ENCODE results near the gene TRIM67.
A peak's percentile ranks its signal among the peaks of the same experiment; 100 is the strongest.

TRIM67 gene

GRCh38 chr1:231240883-231241735 is 79.3 kb downstream of the TRIM67 start, which contains the start of gene GNPAT:
TSS of gene GNPAT (plus strand) at chr1:231241212. CDS start at chr1:231241379, 167 bp downstream.
- no peaks in the 10 kb centered on the region for H3K9me3 Mint-ChIP-seq

GRCh38 chr1:231241750-231242149 is 79.9 kb downstream of the TRIM67 start:
- Mint-ChIP-seq H3K27me3 (no peaks in the 10 kb centered on the region), H3K27ac (peak overlapping the region; percentile 100), H3K4me1 (peaks cover 77% of the 10 kb centered on the region), H3K36me3 (peaks cover 31% of the 10 kb centered on the region), H3K4me3 (peak overlapping the region; percentile 98), H3K9me3 (no peaks in the 10 kb centered on the region)
- no peak for ATAC-seq

More at GRCh38 chr1:231240883-231241735, 79.3 kb downstream of the TRIM67 start, which contains the start of gene GNPAT:
- peaks cover 37% of the 10 kb centered on the region for H3K36me3 Mint-ChIP-seq
- peak within 1 kb of the TSS; percentile 98 for H3K4me3 Mint-ChIP-seq
- peak; percentile 99 for ATAC-seq
- H3K4me1 Mint-ChIP-seq = peaks cover 80% of the 10 kb centered on the region
- no peaks in the 10 kb centered on the region for H3K27me3 Mint-ChIP-seq
- peak within 1 kb of the TSS; percentile 100 for H3K27ac Mint-ChIP-seq

- peaks cover 77% of the 10 kb centered on the region for H3K4me1 Mint-ChIP-seq
- H3K4me3 Mint-ChIP-seq = peak overlapping the region; percentile 98
- peaks cover 31% of the 10 kb centered on the region for H3K36me3 Mint-ChIP-seq
- H3K9me3 Mint-ChIP-seq = no peaks in the 10 kb centered on the region
- peak overlapping the region; percentile 100 for H3K27ac Mint-ChIP-seq
- H3K27me3 Mint-ChIP-seq = no peaks in the 10 kb centered on the region
- ATAC-seq = no peak
These were observed 80.8 kb downstream of the TRIM67 start for GRCh38 chr1:231242516-231243198.

- H3K36me3 Mint-ChIP-seq = peaks cover 45% of the 10 kb centered on the region
- no peak overlapping the region for H3K4me3 Mint-ChIP-seq
- peaks cover 34% of the 10 kb centered on the region for H3K4me1 Mint-ChIP-seq
- ATAC-seq = no peak
- H3K9me3 Mint-ChIP-seq = no peaks in the 10 kb centered on the region
- no peaks in the 10 kb centered on the region for H3K27me3 Mint-ChIP-seq
- H3K27ac Mint-ChIP-seq = no peak overlapping the region
These were observed 86.9 kb downstream of the TRIM67 start for GRCh38 chr1:231248778-231249177.

- H3K27me3 Mint-ChIP-seq = no peaks in the 10 kb centered on the region
These were observed 90.5 kb downstream of the TRIM67 start for GRCh38 chr1:231252336-231252735.

GRCh38 chr1:231260351-231260750 is 98.5 kb downstream of the TRIM67 start:
- Mint-ChIP-seq H3K36me3 (peaks cover 79% of the 10 kb centered on the region), H3K27ac (no peak overlapping the region), H3K4me3 (no peak overlapping the region), H3K27me3 (no peaks in the 10 kb centered on the region), H3K9me3 (peaks cover 14% of the 10 kb centered on the region), H3K4me1 (no peaks in the 10 kb centered on the region)
- ATAC-seq = no peak

More at GRCh38 chr1:231252336-231252735, 90.5 kb downstream of the TRIM67 start:
- H3K4me3 Mint-ChIP-seq = no peak overlapping the region
- no peak overlapping the region for H3K27ac Mint-ChIP-seq
- peaks cover 65% of the 10 kb centered on the region for H3K36me3 Mint-ChIP-seq
- ATAC-seq = no peak
- H3K9me3 Mint-ChIP-seq = peaks cover under 1% of the 10 kb centered on the region
- H3K4me1 Mint-ChIP-seq = peaks cover 9% of the 10 kb centered on the region

- no peaks in the 10 kb centered on the region for H3K4me1 Mint-ChIP-seq
- ATAC-seq = no peak
- no peaks in the 10 kb centered on the region for H3K27me3 Mint-ChIP-seq
- no peak overlapping the region for H3K27ac Mint-ChIP-seq
- H3K9me3 Mint-ChIP-seq = no peaks in the 10 kb centered on the region
- peaks cover 77% of the 10 kb centered on the region for H3K36me3 Mint-ChIP-seq
- H3K4me3 Mint-ChIP-seq = no peak overlapping the region
These were observed 102.8 kb downstream of the TRIM67 start for GRCh38 chr1:231264642-231265041.

- no peaks in the 10 kb centered on the region for H3K4me1 Mint-ChIP-seq
- peaks cover 77% of the 10 kb centered on the region for H3K36me3 Mint-ChIP-seq
- ATAC-seq = no peak
- H3K27me3 Mint-ChIP-seq = no peaks in the 10 kb centered on the region
- no peak overlapping the region for H3K4me3 Mint-ChIP-seq
- no peak overlapping the region for H3K27ac Mint-ChIP-seq
- H3K9me3 Mint-ChIP-seq = no peaks in the 10 kb centered on the region
These were observed 103.5 kb downstream of the TRIM67 start for GRCh38 chr1:231265379-231265778.

- Mint-ChIP-seq H3K36me3 (peaks cover 77% of the 10 kb centered on the region), H3K4me3 (no peak overlapping the region), H3K9me3 (no peaks in the 10 kb centered on the region), H3K27ac (no peak overlapping the region), H3K27me3 (no peaks in the 10 kb centered on the region), H3K4me1 (no peaks in the 10 kb centered on the region)
- ATAC-seq = no peak
These were observed 105.0 kb downstream of the TRIM67 start for GRCh38 chr1:231266811-231267322.
